CD4-positive, CD25-positive, alpha-beta regulatory T cell (primary cell): Measurements from ENCODE around the gene AP3B1. TPM values are rescaled to one million over a fixed set of nuclear protein-coding genes. Genes with fewer than 3 reads are reported as not detected.

Experiments used
- ATAC-seq, 2 donors: fragments of 150-1000 bp; cut with Tn5 transposase; one replicate each; pipeline ENCODE4 v1.10.0; 2021; ENCODE audit warnings: low read depth in 2 of 2, moderate number of reproducible peaks in 2 of 2, moderate library complexity in 1 of 2
- DNase-seq, 3 donors: peaks; one replicate each; pipeline versions ENCODE4 v3.0.0 to v3.0.0-alpha.2; 2012 to 2022; ENCODE audit warnings: mixed read lengths in 1 of 3
- H3K27ac ChIP-seq: one replicate; pipeline ENCODE4 v1.7.0; 2013; ENCODE audit warnings: mild to moderate bottlenecking, low read length; ENCODE audit not compliant: insufficient read depth, poor library complexity, severe bottlenecking
- H3K27me3 ChIP-seq: one replicate; pipeline ENCODE4 v1.7.0; 2013; ENCODE audit warnings: low read length; ENCODE audit not compliant: control insufficient read depth, insufficient read depth
- H3K36me3 ChIP-seq: one replicate; pipeline ENCODE4 v1.7.0; 2013; ENCODE audit warnings: mild to moderate bottlenecking, low read length, moderate library complexity; ENCODE audit not compliant: control insufficient read depth, insufficient read depth
- H3K4me1 ChIP-seq: 2 replicates; pipeline ENCODE4 v1.7.0; 2013; ENCODE audit warnings: mild to moderate bottlenecking, low read length; ENCODE audit not compliant: insufficient read depth, control insufficient read depth, poor library complexity, severe bottlenecking
- H3K4me3 ChIP-seq: one replicate; pipeline ENCODE4 v1.7.0; 2013; ENCODE audit warnings: low read depth, mild to moderate bottlenecking, low read length, moderate library complexity
- H3K9me3 ChIP-seq, 2 experiments: 1 replicate in 1 of 2; 2 replicates in 1 of 2; pipeline ENCODE4 v1.7.0; 2013; ENCODE audit warnings: low read length in 2 of 2, mild to moderate bottlenecking in 1 of 2, moderate library complexity in 1 of 2; ENCODE audit not compliant: control insufficient read depth in 2 of 2
- H3K27ac Mint-ChIP-seq, 3 donors: one replicate each; pipeline ENCODE4 v1.8.0; 2020 to 2022; ENCODE audit warnings: mild to moderate bottlenecking in 3 of 3, mixed read lengths in 3 of 3, moderate library complexity in 2 of 3
- H3K27me3 Mint-ChIP-seq: one replicate; pipeline ENCODE4 v1.8.0; 2022; ENCODE audit warnings: mild to moderate bottlenecking, mixed read lengths
- H3K36me3 Mint-ChIP-seq: one replicate; pipeline ENCODE4 v1.8.0; 2020; ENCODE audit warnings: mixed read lengths
- H3K4me1 Mint-ChIP-seq, 4 donors: one replicate each; pipeline ENCODE4 v1.8.0; 2020 to 2022; ENCODE audit warnings: mixed read lengths in 4 of 4, mild to moderate bottlenecking in 1 of 4
- H3K4me3 Mint-ChIP-seq, 4 donors: one replicate each; pipeline ENCODE4 v1.8.0; 2020 to 2022; ENCODE audit warnings: mild to moderate bottlenecking in 4 of 4, mixed read lengths in 4 of 4, moderate library complexity in 3 of 4
- H3K9me3 Mint-ChIP-seq, 7 donors: one replicate each; pipeline ENCODE4 v1.8.0; 2020 to 2022; ENCODE audit warnings: mixed read lengths in 7 of 7, mild to moderate bottlenecking in 3 of 7, moderate library complexity in 2 of 7
- polyA plus RNA-seq, 4 donors: library from polyadenylated mRNA; unstranded; fragments of 300-500 nt; fragmentation: Illumina TruSeq; gene quantifications; one replicate each; pipeline ENCODE4 v1.2.3, GENCODE V29; 2021
- total RNA-seq: library from RNA; stranded (reverse); gene quantifications from one replicate; pipeline ENCODE4 v1.2.3, GENCODE V29; 2022

AP3B1 gene
- total and polyA plus RNA-seq, 5 donors from 2014 or later = 27.9 to 44.5 (median 32.1) TPM

GRCh38 chr5:78000191-78000590, 294.3 kb downstream of the AP3B1 start:
- no peak overlapping the region for H3K27ac ChIP-seq
- Mint-ChIP-seq H3K27me3 (no peaks in the 10 kb centered on the region), H3K36me3 (peaks cover 36% of the 10 kb centered on the region), H3K4me3 (no peak overlapping the region), H3K27ac (no peak overlapping the region), H3K9me3 (no peaks in the 10 kb centered on the region), H3K4me1 (peaks cover 0 to 2% (median 0%) of the 10 kb centered on the region in 4 donors)
- H3K27me3 ChIP-seq = no peaks in the 10 kb centered on the region
- H3K4me3 ChIP-seq = no peak overlapping the region
- H3K4me1 ChIP-seq = no peaks in the 10 kb centered on the region
- ATAC-seq = no peak
- no peaks in the 10 kb centered on the region for H3K9me3 ChIP-seq
- peaks cover 23% of the 10 kb centered on the region for H3K36me3 ChIP-seq
- no peak for DNase-seq

DNA sequence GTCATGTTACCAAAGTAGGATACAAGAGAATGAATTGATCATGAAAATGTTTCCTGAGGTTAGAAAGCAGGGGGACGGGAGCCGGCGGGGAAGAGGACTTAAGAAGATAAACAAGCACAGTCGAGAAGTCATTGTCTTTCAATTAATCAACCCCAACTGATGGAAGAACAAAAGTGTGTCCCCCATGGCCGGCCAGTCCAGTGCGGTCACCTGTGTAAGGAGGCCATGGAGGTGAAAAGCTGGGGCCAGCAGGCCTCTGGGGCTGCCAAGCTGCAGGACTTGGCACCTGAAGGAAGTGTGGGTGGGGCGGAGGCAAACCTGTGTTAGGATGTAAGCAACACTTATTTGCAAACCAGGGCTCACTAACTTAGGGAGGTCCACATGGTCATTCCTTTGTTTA, 295.1 kb downstream of the AP3B1 start:
- Histone ChIP-seq H3K9me3 (no peaks in the 10 kb centered on the region), H3K36me3 (peaks cover 23% of the 10 kb centered on the region), H3K4me1 (no peaks in the 10 kb centered on the region), H3K27ac (no peak overlapping the region), H3K27me3 (no peaks in the 10 kb centered on the region), H3K4me3 (no peak overlapping the region)
- Mint-ChIP-seq H3K36me3 (peaks cover 40% of the 10 kb centered on the region), H3K27me3 (no peaks in the 10 kb centered on the region), H3K4me1 (peaks cover 0 to 2% (median 0%) of the 10 kb centered on the region in 4 donors), H3K9me3 (no peaks in the 10 kb centered on the region), H3K27ac (peak overlapping the region in 2 of 3 donors; percentile 7 to 40), H3K4me3 (no peak overlapping the region)
- DNase-seq (no peak), ATAC-seq (no peak)

DNA sequence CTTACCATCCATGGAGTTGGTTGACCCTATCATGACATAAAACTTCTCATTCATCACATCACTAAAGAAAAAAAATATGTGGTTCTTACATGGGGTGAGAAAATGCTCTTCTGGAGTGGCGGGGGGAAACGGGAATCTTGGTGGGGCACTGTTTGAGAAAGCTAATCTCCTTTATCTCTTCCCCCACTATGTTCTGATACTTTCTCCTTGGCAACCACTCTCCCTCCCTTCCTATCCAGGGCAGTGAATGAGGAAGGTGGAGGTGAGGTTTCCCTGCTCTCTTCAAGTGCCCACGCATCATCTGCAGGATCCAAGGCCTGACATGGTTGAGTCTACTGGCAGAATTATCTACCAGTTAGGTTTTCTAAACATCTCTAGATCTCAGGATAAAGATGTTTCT, 297.6 kb downstream of the AP3B1 start:
- Histone ChIP-seq H3K9me3 (no peaks in the 10 kb centered on the region), H3K27ac (no peak overlapping the region), H3K4me1 (no peaks in the 10 kb centered on the region), H3K27me3 (no peaks in the 10 kb centered on the region), H3K4me3 (no peak overlapping the region), H3K36me3 (peaks cover 9% of the 10 kb centered on the region)
- peaks cover 32% of the 10 kb centered on the region for H3K36me3 Mint-ChIP-seq
- H3K4me1 Mint-ChIP-seq = peaks cover 0 to 2% (median 0%) of the 10 kb centered on the region in 4 donors
- no peak for DNase-seq
- no peak for ATAC-seq
- H3K27me3 Mint-ChIP-seq = no peaks in the 10 kb centered on the region
- no peaks in the 10 kb centered on the region for H3K9me3 Mint-ChIP-seq
- H3K27ac Mint-ChIP-seq = no peak overlapping the region
- no peak overlapping the region for H3K4me3 Mint-ChIP-seq

DNA sequence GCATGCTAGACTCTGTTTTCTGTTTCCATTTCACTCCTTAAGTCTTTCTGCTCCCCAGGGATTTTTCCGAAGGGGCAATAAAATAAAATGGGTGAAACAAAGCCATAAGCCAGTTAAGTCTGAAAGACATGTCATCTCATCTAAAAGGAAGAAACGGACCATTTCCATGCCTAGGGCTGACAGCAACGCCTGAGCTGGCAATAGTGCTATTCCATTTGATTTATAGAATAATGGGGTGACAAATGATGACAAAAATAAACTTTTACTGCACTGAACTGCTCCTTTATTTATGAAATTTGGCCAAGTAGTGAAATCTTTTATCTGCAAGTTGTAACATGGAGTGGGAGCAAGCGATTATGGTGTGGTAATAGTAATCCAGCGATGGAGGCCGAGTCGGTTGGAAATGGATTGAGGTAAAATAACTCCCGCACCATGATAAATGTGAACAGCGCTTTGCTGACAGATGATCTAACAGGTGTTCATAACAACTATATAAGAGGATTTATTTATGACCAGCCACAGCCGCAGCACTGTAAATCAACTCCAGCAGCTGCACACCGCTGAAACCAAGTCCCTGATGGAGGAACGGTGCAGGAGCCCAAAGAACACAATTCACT, 298.6 kb downstream of the AP3B1 start:
- Histone ChIP-seq H3K4me1 (no peaks in the 10 kb centered on the region), H3K4me3 (no peak overlapping the region), H3K36me3 (peaks cover 9% of the 10 kb centered on the region), H3K27ac (no peak overlapping the region), H3K9me3 (no peaks in the 10 kb centered on the region), H3K27me3 (no peaks in the 10 kb centered on the region)
- Mint-ChIP-seq H3K9me3 (no peaks in the 10 kb centered on the region), H3K36me3 (peaks cover 25% of the 10 kb centered on the region), H3K27me3 (no peaks in the 10 kb centered on the region), H3K27ac (no peak overlapping the region), H3K4me3 (no peak overlapping the region), H3K4me1 (peaks cover 0 to 2% (median 0%) of the 10 kb centered on the region in 4 donors)
- DNase-seq (no peak), ATAC-seq (no peak)

DNA sequence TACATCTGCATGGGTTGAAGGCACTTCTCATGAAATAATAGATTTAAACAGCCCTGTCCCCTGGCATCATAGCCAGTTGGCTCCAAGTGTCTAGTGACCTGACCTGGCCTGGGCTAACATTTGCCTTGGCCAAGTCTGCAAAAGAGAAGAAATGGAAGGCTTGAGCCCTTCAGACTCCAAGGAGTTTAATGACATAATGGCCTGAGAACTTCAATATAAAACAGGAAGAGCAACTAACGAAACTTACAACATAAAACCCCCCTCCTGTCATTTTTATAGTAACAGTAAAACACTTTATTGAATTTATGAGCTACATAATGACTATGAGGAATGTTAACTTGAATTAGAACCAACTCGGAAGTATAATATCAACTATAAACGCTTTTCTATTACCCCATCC, 299.6 kb downstream of the AP3B1 start:
- Histone ChIP-seq H3K4me3 (no peak overlapping the region), H3K9me3 (no peaks in the 10 kb centered on the region), H3K4me1 (no peaks in the 10 kb centered on the region), H3K27ac (no peak overlapping the region), H3K36me3 (peaks cover 9% of the 10 kb centered on the region), H3K27me3 (no peaks in the 10 kb centered on the region)
- Mint-ChIP-seq H3K27me3 (no peaks in the 10 kb centered on the region), H3K4me1 (peaks cover 0 to 5% (median under 1%) of the 10 kb centered on the region in 4 donors), H3K9me3 (no peaks in the 10 kb centered on the region), H3K36me3 (peaks cover 20% of the 10 kb centered on the region), H3K27ac (no peak overlapping the region), H3K4me3 (no peak overlapping the region)
- ATAC-seq = no peak
- DNase-seq = no peak

- ATAC-seq = no peak
Measured at GRCh38 chr5:77993855-77994318, 300.6 kb downstream of the AP3B1 start.

DNA sequence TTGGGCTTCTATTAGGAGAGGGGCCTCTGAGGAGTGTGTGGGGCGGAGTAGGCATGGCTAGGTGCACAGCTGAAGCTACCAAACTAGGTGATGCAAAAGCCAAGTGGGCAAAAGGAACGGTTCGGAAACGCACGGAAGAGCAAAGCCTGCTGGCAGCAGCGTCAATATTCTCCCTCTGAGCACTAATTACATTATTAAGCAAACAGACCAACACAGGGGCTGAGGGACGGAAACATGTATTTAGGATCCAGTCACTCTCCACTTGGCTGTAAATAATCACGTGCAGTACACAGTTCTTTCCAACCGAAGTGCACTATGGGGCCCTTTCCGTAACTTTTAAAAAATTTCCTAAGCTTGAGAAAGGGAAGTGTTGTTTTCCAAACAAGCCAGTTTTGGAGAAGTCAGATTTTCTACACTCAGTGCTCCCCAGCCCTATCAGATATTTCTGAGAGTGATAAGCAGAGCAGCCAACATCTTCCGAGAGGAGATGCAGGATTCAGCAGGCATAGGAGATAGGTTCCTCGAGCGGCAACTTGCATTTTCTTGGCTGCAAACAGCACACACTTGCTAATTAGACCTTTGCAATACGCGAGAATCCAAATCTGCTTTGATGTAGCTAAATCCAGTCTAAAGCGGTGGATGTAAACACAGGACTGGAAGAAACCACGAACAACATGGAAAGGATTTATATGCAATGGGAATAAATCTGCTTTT, 301.2 kb downstream of the AP3B1 start:
- Mint-ChIP-seq H3K36me3 (peaks cover 13% of the 10 kb centered on the region), H3K4me1 (peaks cover 0 to 5% (median under 1%) of the 10 kb centered on the region in 4 donors), H3K4me3 (no peak overlapping the region), H3K27me3 (no peaks in the 10 kb centered on the region), H3K27ac (no peak overlapping the region), H3K9me3 (no peaks in the 10 kb centered on the region)
- ATAC-seq (no peak), DNase-seq (no peak)
- no peaks in the 10 kb centered on the region for H3K9me3 ChIP-seq
- no peaks in the 10 kb centered on the region for H3K36me3 ChIP-seq
- H3K27ac ChIP-seq = no peak overlapping the region
- no peak overlapping the region for H3K4me3 ChIP-seq
- H3K4me1 ChIP-seq = no peaks in the 10 kb centered on the region
- no peaks in the 10 kb centered on the region for H3K27me3 ChIP-seq

More at GRCh38 chr5:77993855-77994318, 300.6 kb downstream of the AP3B1 start:
- Mint-ChIP-seq H3K9me3 (no peaks in the 10 kb centered on the region), H3K27me3 (no peaks in the 10 kb centered on the region), H3K27ac (no peak overlapping the region), H3K36me3 (peaks cover 14% of the 10 kb centered on the region), H3K4me3 (no peak overlapping the region), H3K4me1 (peaks cover 0 to 5% (median under 1%) of the 10 kb centered on the region in 4 donors)
- Histone ChIP-seq H3K4me1 (no peaks in the 10 kb centered on the region), H3K36me3 (no peaks in the 10 kb centered on the region), H3K4me3 (no peak overlapping the region), H3K27ac (no peak overlapping the region), H3K9me3 (no peaks in the 10 kb centered on the region), H3K27me3 (no peaks in the 10 kb centered on the region)
- DNase-seq = no peak

DNA sequence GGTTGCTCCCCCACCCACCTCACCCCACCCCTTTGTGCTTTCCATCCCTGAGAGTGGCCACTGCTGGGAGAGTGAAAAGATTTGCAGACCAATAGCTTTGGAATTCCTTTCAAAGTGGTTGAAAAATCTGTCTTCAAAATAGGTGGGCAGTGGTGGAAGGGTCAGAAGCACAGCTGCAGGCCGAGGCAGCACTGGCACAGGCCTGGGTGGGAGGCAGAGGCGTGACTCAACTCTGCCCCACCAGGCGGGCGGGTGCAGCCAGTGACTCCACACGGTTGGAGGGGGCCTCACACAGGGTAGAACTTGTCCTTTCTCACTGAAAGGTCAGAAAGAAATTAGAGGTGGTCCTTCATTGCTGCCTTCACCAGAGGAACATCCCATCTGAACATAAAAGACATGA, 303.4 kb downstream of the AP3B1 start:
- Mint-ChIP-seq H3K36me3 (peaks cover 9% of the 10 kb centered on the region), H3K4me1 (peaks cover 0 to 5% (median 0%) of the 10 kb centered on the region in 4 donors), H3K27me3 (peaks cover 4% of the 10 kb centered on the region), H3K27ac (no peak overlapping the region), H3K4me3 (no peak overlapping the region), H3K9me3 (no peaks in the 10 kb centered on the region)
- no peaks in the 10 kb centered on the region for H3K4me1 ChIP-seq
- no peak for DNase-seq
- H3K36me3 ChIP-seq = no peaks in the 10 kb centered on the region
- no peaks in the 10 kb centered on the region for H3K27me3 ChIP-seq
- H3K27ac ChIP-seq = no peak overlapping the region
- H3K4me3 ChIP-seq = no peak overlapping the region
- ATAC-seq = no peak
- H3K9me3 ChIP-seq = no peaks in the 10 kb centered on the region
